ENCODE results near the gene GPR146. TPM values are rescaled to one million over a fixed set of nuclear protein-coding genes. Genes with fewer than 3 reads are reported as not detected.

The GPR146 gene
- total and polyA plus RNA-seq, 2 of the 13 experiments (the other 11 are each of a cell fraction or from before 2014, with no cell fraction given) = 2.0 to 15.9 TPM

DNA sequence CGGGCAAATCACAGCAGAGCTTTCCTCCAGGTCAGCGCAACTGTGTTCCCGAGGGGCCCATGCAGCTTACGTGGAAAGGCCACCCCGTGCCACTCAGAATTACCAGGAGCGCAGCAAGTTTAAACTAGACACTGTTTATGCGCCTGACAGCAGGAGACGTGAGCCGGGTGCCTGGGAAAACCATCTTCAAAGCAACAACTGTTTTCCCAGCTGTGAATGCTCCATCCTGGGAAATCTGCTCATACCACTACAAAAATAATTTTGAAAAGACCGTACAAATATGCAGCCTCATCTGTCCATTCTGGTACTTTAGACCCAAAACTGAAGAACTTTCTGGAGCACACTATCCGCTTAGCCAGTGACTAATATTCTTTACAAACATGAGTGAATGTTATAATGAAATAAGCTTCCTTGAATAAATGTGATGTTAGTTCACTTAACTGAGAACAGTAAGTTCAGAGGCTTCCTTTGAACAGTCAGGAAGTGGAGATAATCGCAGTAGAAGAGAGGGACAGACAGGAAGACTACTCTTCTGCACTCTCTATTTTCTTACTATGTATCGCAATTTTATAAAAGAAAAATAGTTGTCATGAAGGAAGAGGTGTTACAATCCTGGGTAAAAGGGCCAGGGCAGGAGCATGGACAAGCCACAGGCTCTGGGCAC, 60.3 kb downstream of the GPR146 start:
- ATAC-seq (no peak), DNase-seq (ENCODE audit: low spot score) (no peak), FAIRE-seq (no peak)
- Histone ChIP-seq H2AFZ (ENCODE audit: low read length) (no peak overlapping the region), H3K36me3 (replicated peaks in 1 of 2; ENCODE audit: control insufficient read depth in 1 of 2, insufficient read depth in 2 of 2, low read length in 2 of 2) (peaks cover 4 to 5% of the 10 kb centered on the region in 2 experiments; a peak in 4 of 5 replicates), H3K9me3 (ENCODE audit: low read length) (no peaks in the 10 kb centered on the region), H3K27me3 (ENCODE audit: control insufficient read depth in 1 of 2, insufficient read depth in 2 of 2, low read length in 2 of 2) (no peaks in the 10 kb centered on the region), H3K4me2 (ENCODE audit: low read depth, low read length) (no peak overlapping the region), H3K27ac (ENCODE audit: extremely low read length, insufficient read depth, low read length) (no peak overlapping the region), H3K4me3 (replicated peaks in 1 of 3; ENCODE audit: insufficient read depth in 1 of 3, low read depth in 2 of 3, low read length in 3 of 3) (no peak overlapping the region), H3K79me2 (ENCODE audit: insufficient read depth, low read length) (peaks cover 23% of the 10 kb centered on the region), H4K20me1 (ENCODE audit: insufficient read depth, low read length) (no peaks in the 10 kb centered on the region), H3K9ac (ENCODE audit: insufficient read depth, low read depth, low read length) (no peak overlapping the region), H3K4me1 (ENCODE audit: insufficient read depth, low read length) (peaks cover 34% of the 10 kb centered on the region)
- ChIA-PET CTCF (ENCODE audit: low intra/inter-chr PET ratio, low total read pairs) (no interaction called here), POLR2A (interaction anchor here (1.1 to 5.1 kb wide), 3 partner anchors 13 to 53 kb away, joined by 5 to 59 read pairs (median 32); partner anchors contain the start of gene GPER1)
- in situ Hi-C loops (cut with HindIII; ENCODE audit: extremely low pct_ligation_motif_present, low pct_unique_long_range_greater_than_20kb) (no loop called here), intact Hi-C loops (cut with micrococcal nuclease; ENCODE audit: unreplicated experiment) (no loop called here)
- no TSS peak for BruUV-seq (replicated peaks)
- TF ChIP-seq, protein P1, sequence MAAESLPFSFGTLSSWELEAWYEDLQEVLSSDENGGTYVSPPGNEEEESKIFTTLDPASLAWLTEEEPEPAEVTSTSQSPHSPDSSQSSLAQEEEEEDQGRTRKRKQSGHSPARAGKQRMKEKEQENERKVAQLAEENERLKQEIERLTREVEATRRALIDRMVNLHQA (CRISPR knock-in tag; IDR thresholded peaks at IDR 0.05) = no peak
- TF ChIP-seq ZNF768 (CRISPR knock-in tag; IDR thresholded peaks at IDR 0.05) (no peak), BRD4 (CRISPR knock-in tag; IDR thresholded peaks at IDR 0.05) (no peak), MED1 (CRISPR knock-in tag; IDR thresholded peaks at IDR 0.05) (no peak), ELF3 (CRISPR knock-in tag; IDR thresholded peaks at IDR 0.05) (no peak), ATF1 (CRISPR knock-in tag; IDR thresholded peaks at IDR 0.05) (no peak), AHR (CRISPR knock-in tag; IDR thresholded peaks at IDR 0.05) (no peak), ZNF777 (CRISPR knock-in tag; IDR thresholded peaks at IDR 0.05) (no peak), RFXAP (CRISPR knock-in tag; IDR thresholded peaks at IDR 0.05; ENCODE audit: borderline replicate concordance) (no peak), ZNF619 (CRISPR knock-in tag; IDR thresholded peaks at IDR 0.05) (no peak), XRCC5 (optimal IDR thresholded peaks at IDR 0.05; ENCODE audit: low read length) (no peak), PCBP2 (optimal IDR thresholded peaks at IDR 0.05; ENCODE audit: low read depth, low read length, poor library complexity, severe bottlenecking) (no peak)
- TF ChIP-seq, protein P2, sequence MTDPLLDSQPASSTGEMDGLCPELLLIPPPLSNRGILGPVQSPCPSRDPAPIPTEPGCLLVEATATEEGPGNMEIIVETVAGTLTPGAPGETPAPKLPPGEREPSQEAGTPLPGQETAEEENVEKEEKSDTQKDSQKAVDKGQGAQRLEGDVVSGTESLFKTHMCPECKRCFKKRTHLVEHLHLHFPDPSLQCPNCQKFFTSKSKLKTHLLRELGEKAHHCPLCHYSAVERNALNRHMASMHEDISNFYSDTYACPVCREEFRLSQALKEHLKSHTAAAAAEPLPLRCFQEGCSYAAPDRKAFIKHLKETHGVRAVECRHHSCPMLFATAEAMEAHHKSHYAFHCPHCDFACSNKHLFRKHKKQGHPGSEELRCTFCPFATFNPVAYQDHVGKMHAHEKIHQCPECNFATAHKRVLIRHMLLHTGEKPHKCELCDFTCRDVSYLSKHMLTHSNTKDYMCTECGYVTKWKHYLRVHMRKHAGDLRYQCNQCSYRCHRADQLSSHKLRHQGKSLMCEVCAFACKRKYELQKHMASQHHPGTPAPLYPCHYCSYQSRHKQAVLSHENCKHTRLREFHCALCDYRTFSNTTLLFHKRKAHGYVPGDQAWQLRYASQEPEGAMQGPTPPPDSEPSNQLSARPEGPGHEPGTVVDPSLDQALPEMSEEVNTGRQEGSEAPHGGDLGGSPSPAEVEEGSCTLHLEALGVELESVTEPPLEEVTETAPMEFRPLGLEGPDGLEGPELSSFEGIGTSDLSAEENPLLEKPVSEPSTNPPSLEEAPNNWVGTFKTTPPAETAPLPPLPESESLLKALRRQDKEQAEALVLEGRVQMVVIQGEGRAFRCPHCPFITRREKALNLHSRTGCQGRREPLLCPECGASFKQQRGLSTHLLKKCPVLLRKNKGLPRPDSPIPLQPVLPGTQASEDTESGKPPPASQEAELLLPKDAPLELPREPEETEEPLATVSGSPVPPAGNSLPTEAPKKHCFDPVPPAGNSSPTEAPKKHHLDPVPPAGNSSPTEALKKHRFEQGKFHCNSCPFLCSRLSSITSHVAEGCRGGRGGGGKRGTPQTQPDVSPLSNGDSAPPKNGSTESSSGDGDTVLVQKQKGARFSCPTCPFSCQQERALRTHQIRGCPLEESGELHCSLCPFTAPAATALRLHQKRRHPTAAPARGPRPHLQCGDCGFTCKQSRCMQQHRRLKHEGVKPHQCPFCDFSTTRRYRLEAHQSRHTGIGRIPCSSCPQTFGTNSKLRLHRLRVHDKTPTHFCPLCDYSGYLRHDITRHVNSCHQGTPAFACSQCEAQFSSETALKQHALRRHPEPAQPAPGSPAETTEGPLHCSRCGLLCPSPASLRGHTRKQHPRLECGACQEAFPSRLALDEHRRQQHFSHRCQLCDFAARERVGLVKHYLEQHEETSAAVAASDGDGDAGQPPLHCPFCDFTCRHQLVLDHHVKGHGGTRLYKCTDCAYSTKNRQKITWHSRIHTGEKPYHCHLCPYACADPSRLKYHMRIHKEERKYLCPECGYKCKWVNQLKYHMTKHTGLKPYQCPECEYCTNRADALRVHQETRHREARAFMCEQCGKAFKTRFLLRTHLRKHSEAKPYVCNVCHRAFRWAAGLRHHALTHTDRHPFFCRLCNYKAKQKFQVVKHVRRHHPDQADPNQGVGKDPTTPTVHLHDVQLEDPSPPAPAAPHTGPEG (CRISPR knock-in tag; IDR thresholded peaks at IDR 0.05) = no peak
- 93% methylated on average over 13 of the region's 13 CpGs for WGBS (ENCODE audit: low lambda C conversion rate)

All from HepG2 (cell line).